RCC 7860 (cell line): ENCODE data around the gene MED9.
"Not testable (repeated sequence)": the region's sequence is repeated elsewhere in the genome, so short reads cannot be mapped to it uniquely, and the experiment has no call there.

ENCODE experiments used
- DNase-seq: peaks from one replicate; pipeline ENCODE4 v3.0.0-alpha.2; 2015; ENCODE audit warnings: low spot score
- FAIRE-seq: peaks from 2 replicates; lab custom pipeline; 2012; peaks lifted over from hg19 to GRCh38; lab: Jason Lieb, UNC

Gene MED9

DNA sequence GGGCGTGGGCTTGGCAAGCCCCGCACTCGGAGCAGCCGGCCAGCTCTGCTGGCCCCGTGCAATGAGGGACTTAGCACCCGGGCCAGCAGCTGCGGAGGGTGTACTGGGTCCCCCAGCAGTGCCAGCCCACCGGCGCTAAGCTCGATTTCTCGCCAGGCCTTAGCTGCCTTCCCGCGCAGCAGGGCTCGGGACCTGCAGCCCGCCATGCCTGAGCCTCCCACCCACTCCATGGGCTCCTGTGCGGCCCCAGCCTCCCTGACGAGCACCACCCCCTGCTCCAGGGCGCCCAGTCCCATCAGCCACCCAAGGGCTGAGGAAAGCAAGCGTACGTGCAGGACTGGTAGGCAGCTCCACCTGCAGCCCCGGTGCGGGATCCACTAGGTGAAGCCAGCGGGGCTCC is 9.6 kb downstream of the MED9 start:
- not testable (repeated sequence) for DNase-seq, FAIRE-seq

DNA sequence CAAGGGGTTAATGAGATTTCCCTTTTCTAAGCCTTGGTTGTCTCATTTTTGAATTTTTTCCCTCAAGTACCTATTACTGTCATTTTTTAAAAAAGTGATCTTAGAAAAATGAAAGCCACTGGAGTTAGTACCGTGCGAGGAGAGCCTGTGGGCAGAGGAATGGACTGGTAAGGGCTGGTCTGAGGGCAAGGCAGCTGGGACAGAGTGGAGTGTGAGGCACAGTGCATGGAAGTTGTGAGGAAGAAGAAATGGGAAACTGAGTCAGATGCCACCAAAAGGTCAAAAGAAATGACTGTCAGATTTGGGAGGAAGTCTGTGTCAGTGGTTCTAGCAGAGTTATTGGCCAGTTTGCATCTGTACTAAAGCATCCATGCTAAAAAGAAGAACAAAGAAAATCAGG is 11.2 kb downstream of the MED9 start:
- FAIRE-seq (no peak), DNase-seq (no peak)

DNA sequence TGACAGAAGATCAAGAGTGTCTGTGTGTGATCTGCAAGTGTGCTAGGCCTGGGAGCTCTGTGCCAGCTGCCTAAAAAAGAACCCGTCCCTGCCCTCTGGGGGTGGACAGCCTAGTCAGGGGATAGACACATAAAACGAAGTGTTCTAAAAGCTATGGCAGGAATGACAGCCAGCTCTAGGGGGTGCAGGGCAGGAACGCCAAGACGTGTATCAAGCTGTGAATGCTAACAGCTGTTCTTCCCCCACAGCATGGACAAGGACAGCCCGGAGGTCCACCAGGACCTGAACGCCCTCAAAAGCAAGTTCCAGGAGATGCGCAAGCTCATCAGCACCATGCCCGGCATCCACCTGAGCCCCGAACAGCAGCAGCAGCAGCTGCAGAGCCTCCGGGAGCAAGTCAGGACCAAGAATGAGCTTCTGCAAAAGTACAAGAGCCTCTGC is 14.3 kb downstream of the MED9 start:
- no peak for DNase-seq
- no peak for FAIRE-seq

DNA sequence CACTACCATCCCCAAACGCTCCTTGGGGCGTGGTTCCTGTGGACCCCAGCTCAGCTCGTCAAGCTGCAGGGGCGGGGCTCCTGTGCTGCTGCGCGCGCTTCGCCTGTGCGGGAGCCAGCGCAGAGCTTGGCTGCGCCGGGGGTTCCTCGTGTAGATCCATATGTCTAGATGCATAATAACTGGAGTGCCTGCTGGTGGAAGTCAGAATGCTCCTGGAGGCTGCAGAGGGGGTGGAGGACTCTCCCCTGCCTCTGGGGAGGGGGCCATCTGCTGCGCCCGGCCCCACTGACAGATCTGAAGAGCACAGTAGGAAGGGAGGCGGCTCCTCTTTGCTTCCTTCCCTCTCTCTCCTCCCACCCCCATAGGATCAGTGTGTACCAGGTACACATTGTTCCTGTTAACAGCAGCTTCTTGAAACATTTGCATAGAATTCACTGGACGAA is 14.8 kb downstream of the MED9 start:
- DNase-seq (no peak), FAIRE-seq (no peak)

DNA sequence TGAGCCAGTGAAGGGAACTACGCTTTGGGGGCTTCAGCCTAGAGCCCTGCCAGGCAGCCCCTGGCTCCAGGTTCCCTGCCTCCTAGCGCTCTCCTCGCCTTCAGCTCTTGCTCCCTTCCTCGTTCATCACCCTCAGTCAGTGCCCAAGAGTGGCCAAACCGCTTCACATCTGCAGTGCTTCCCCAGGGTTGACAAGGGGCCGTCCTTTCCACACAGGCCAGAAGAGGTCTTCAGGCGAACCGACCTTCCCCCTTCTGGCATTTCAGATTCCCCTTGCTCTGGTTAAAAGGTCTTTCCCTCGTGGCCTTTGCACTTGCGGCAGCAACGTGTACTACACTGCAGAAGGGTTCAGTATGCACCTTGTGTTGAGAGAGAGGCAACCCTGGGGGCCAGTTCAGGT is 15.3 kb downstream of the MED9 start:
- DNase-seq: no peak
- FAIRE-seq: no peak

DNA sequence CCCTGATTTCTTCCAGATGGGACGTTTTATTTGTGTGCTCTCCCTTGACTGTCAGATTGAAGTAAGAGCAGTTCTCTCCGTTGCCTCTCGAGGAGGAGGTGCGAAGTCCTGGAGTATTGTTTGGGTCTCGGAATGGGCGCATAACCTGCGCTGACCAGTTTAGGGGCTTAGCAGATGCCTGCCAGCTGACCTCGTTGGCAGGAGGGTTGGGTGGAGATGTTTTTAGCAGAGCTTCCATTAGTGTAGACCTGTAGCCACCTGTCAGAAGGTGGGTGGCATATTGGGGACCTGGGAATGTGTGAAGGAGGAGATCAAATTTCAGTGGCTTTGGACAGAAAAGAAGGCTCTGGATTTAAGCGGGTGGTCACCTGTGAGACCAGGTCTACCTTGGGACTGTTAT is 15.8 kb downstream of the MED9 start:
- no peak for FAIRE-seq

DNA sequence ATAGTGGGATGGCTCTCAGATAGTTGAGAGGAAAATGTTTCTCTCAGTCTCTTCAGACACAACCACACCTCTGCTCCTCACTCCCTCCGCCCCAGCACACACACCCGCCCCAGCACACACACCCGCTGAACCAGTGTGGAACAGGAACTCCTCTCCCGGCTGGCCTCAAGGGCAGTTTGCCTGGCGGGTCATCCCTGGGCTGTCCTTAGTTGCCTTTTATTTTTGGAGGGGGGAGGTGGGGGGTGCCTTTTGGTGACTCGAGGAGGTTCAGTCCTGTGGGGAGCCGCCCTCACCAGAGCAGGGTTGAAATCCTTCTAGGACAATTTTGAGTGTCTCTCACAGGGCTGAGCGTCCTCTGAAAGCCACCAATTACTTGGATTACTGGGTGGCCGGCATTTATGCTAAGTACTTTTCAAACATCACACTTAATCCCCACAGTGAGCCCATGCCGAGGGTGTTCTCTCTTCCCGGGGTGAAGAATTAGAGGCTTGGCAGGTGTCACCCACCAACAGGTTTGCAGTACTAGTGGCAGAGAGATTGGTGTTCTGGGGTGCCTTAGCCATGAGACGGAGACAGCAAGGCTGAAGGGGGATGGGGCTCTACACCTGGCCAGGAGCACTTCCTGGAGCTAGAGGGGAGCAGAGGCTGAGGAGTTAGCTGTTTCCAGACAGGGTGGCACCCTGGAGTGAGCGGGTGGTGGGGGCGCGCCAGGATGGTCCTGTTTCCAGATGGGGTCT is 16.6 kb downstream of the MED9 start:
- DNase-seq: no peak
- FAIRE-seq: no peak

More for the DNA sequence above, 15.8 kb downstream of the MED9 start:
- no peak for DNase-seq

DNA sequence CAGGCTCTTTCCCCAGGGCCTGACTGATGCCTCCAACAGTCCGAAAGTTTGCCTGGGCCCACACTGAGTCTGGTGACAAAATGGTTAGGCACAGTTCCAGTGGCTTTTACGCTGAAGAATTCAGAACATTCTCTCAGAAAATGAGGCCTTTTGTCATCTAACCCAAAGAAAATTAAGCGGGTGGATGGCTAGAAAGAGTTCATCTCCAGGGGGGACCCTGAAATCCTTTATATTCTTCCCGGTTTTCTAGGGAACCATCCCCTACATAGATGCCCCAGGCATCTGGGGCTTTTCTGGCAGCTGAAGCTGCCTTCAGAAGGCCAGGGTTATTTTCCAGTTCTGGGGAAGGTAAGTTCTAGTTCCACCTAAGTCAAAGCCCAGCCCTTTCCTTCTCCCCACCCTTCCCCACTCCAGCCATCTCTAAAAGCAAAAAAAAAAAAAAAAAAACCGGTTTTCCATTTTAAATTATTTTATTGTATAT is 17.2 kb downstream of the MED9 start:
- FAIRE-seq (no peak), DNase-seq (no peak)

DNA sequence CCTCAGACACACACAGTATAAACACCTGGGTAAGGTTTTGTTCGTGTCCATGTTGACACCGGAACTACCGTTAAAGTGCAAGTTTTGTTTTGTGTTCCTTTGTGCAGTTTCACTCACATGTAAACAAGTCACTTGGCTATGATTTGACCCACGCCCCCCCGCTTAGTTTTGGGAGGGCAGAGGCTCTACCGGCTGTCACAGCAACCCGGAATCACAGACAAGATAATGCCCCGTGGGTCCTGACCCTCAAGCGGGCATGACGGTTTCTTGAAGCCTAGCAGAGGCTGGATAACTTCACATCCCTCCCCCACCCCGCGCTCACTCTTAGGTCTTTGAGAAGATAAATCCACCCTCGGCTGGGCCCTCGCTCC is 17.7 kb downstream of the MED9 start:
- DNase-seq (no peak), FAIRE-seq (no peak)

DNA sequence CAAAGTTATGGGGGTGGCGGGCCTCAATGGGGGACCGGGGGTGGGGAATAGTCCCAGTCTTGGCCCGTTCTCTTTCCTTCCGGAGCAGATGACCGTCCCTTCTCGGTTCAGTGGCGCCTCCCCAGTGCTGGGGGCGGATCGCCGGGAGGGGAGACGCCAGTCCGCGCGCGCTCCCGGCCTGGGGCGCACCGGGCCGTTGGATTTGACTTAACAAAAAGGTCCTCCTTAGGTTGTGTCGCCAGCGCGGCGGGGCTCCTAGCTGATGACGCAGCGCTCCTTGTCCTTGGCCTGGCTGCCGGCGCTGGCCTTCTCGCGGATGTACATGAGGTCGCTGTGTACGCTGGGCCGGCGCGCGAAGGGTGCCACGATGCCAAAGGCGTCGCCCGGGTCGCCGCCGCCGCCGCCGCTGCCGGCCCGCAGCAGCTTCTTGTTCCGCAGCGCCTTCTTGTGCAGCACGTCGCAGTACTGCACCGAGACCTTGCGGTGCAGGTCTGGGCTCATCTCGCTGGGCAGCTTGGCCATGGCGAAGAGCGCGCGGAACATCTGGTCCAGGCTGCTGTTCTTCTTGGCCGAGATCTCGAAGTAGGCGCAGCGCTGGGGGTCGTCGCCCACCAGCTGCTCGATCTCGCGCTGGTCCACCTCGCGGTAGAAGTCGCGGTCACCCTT is 18.2 kb downstream of the MED9 start:
- DNase-seq (no peak), FAIRE-seq (no peak)

DNA sequence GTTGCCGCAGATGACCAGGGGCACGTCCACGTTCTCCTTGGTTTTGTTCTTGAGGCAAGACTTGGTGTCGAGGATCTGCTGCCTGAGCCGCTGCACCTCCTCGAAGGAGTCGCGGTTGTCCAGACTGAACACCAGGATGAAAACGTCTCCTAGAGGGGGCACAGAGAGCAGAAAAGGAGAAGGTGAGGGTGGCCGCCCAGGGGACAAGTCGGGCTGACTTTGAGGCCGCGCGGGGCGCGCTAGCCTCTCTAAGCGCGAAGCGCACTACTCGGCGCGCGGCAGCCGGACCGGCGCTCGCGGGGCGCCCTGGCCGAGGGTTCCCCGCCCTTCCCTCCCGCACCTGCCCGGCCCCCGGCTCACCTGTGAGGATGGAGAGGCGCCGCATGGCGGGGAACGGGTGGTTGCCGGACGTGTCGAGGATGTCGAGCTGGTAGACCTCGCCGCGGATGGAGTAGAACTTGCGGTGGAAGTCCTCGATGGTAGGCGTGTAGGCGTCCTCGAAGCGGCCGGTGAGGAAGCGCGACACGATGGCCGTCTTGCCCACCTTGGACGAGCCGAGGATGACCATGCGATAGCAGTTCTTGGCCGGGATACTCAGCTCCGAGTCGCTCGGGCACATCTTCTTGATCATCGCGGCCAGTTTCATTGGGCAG is 18.9 kb downstream of the MED9 start:
- no peak for FAIRE-seq
- no peak for DNase-seq

DNA sequence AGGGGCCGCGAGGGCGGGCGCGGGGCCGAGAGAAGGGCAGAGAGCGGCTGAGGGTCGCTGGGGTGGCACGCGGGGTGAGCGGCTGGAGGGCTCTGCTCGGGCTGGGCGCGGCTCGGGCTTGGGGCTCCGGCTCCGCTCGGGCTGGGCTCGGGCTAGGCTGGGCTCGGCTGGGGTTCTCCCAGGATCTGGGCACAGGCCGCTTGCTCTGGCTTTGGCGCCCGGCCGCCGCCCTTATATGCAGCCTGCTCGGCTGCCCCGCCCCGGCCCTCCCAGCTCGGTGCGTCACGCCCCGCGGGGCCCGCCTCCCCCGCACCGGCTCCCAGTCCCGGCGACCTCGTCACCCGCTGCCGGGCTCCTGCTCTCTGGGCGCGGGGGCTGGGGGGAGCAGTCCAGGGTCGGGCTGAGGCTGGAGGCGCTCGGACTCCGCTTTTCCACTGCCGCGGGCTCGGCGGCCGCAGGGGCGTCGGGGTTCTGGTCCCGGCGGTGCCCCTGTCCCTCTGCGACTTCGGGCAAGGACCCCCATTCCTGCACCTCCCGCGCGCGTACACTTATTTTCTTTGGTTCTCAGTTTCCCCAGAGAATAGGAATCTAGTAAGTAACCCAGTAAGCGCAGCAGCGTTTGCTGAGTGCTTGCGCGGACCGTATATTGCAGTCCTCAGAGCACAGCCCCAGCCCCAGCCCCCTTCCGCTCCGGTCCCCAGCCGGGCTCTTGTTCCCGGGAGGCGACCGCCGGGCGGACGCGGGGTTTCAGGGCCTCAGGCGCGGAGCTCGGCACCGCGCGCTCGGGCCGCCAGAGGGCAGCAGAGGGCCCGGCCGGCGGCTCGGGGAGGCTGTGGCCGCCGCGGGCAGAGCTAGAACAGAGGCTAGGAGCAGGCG is 19.6 kb downstream of the MED9 start, which contains the start of gene RASD1:
RASD1 (minus strand) TSS at position 207 of the 876 bp plus-strand sequence. CDS start 214 bp downstream, outside the sequence.
- no peak for FAIRE-seq
- DNase-seq: peak; percentile 22

DNA sequence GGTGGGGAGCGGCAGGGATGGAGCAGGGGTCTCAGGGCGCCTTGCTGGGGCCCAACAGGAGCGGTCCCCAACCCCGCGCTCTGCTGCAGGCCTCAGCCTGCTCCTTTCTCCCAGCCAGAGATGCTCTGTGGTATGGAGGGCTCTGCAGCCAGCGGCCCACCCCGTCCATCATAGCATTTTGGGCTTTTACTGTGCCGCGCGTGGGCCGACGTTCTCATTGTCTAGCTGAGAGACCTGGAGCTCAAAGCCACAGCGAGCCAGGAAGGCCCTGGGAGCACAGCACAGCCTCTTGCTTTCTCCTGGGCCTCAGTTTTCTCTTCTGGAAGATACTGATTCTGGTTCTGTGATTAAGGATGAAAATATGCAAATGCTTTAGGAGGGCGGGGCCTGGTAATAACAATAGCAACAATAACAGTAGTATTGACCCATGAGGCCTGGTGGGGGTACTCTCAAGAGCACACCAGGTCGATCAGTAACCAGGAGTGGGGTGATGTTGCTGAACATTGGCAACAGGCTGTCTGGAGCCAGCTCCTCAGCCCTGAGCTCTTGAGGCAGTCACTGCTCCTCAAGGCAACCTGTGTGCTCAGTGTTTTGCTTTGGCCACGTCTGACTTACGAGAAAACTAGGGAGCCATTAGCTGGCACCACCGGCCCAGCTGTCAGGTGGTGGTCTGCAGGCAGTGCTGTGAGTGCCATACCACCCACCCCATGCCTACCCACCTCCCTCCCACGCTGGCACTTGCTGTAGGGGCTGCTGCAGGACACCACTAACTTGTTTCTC is 20.5 kb downstream of the MED9 start:
- DNase-seq (no peak), FAIRE-seq (no peak)

DNA sequence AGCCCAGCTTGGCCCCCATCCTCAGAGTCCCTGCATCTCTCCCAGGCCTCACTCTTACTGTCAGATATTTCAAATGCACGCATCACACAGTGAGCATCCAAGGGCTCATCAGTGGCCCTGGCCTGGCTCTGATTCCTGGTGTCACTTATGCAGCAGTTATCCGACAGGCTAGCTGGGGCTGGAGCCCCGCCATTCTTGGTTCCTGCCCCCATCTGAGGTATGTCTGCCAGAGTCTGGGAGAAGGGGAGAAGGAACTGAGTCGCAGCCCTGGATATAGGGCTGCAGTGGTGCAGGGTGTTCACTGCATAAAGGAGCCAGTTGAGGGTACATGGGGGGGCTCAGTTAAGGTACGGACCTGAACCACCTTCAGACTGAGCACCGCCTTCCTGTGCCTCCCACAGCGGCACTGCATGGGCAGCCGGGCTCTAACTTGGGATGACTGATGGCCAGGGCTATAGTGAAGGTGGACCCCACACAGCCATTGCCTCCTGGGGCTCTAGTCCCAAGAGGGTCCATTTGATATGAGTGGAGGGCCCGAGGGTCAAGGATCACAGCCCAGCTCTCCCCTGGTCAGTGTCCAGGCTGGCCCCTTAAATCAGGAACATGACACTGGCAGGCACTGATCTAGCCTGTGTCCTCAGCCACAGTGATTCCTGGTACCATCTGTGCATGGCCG is 21.2 kb downstream of the MED9 start:
- FAIRE-seq: no peak
- DNase-seq: no peak

DNA sequence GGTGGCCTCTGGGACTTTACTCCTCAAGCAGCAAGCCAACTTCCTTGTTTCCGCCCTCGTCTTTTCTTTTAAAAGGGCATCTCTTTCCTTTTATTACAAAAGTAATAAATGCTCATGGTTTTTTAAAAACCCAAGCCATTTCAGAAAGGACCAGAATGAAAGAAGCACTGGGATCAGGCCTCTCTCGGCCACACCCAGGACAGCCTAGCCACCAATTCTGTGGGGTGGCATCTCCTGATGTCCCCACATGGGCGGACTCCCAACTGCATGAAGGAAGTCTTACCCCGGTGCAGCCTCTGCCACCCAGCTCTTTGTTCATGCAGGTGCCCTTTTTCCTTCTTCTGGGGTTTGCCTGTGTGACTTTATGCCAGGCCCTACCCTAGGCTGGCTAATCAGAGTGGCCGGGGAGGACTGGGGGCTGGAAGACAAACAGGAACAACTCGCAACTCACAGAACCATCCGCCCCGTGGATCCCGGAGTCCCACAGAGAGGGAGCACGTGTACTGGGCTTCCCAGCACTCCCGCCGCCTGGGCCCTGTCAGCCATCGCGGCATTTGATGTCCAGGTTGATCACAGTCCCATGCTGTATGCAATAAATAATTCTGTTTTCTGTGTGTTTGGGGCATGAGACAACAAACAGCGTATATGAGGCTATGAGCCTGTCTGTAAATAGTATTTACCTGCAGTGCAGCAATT is 22.0 kb downstream of the MED9 start:
- FAIRE-seq (no peak), DNase-seq (no peak)

DNA sequence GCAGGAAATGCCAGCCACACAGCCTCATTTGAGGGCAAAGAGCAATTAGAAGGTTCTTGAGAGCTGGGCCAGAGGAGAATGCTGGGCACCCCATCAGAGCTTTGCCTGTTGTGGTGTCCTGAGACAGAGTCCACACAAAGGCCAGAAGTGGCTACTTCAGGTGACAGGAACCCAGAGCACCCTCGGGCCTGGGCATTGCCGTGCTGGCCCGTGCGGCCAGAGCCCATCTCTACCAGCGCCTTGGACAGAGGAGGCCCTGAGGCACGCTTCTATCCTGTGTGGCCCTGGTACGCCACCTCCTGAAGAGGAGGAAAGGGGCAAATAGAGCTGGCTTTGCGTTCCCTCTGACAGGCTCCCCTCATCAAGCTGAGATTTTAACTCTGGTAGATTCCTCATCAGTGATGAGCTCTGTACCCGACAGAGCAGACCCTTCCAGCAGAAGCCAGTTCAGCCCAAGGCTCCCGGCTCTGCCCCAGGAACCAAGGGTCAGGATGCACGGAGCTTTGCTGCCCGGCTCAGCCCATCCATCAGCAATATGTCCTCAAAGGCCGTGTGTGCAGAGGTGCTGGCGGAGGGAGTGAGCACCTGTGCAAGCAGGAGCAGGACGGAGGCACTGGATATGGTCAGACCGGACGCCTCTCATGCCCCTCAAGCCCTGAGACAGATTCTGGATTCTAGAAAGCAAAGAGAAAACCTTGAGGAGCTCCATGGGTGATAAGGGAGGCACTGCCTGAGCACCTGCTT is 22.8 kb downstream of the MED9 start:
- FAIRE-seq (no peak), DNase-seq (no peak)

DNA sequence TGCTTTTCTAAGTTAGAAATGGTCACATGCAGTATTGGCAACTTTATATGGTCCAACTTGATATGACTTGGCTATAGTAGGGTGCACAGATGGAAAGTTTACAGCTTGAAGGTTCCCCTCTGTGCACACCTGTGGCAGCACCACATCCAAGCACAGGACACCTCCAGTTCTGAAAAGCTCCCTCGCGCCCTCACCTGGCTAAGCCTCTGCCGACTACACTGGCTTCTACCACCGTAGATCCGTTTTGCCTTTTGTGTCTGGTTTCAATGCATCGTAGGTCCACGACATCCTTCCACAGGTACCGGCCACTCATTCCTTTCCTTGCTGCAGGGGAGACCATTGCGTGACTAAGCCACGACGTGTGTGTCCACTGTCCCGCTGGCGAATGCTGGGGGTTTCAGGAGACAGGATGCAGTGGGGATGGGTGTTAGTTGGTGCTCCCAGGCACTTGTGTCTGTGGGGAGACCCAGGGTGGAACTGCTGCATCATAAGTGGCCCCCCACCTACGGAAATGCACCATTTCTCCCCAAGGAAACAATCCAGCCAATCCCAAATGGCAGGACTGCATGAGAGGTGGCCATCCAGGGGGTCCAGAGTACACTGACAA is 24.3 kb downstream of the MED9 start:
- DNase-seq (no peak), FAIRE-seq (no peak)
